LNCAP (cell line): ENCODE results near the gene CPA3.

ENCODE experiments used
- CTCF ChIP-seq: fragments of 450-650 bp; IDR thresholded peaks from 2 replicates; pipeline ENCODE4 v1.5.1; 2017; ENCODE audit warnings: mild to moderate bottlenecking

CPA3 gene

GRCh38 chr3:148937467-148938255, 72.6 kb downstream of the CPA3 start:
- TF ChIP-seq CTCF, result no peak

GRCh38 chr3:148938306-148938705, 73.2 kb downstream of the CPA3 start:
- no peak for TF ChIP-seq CTCF

GRCh38 chr3:148938936-148939335, 73.8 kb downstream of the CPA3 start:
- TF ChIP-seq CTCF, result no peak

GRCh38 chr3:148940983-148941382, 75.9 kb downstream of the CPA3 start:
- no peak for TF ChIP-seq CTCF

GRCh38 chr3:148943506-148944205, 78.6 kb downstream of the CPA3 start:
- peak; percentile 87 for TF ChIP-seq CTCF

- TF ChIP-seq CTCF, result no peak
These were observed 80.0 kb downstream of the CPA3 start for GRCh38 chr3:148945116-148945515.
